Measurements from ENCODE around the gene FAM216B.

Gene FAM216B

DNA sequence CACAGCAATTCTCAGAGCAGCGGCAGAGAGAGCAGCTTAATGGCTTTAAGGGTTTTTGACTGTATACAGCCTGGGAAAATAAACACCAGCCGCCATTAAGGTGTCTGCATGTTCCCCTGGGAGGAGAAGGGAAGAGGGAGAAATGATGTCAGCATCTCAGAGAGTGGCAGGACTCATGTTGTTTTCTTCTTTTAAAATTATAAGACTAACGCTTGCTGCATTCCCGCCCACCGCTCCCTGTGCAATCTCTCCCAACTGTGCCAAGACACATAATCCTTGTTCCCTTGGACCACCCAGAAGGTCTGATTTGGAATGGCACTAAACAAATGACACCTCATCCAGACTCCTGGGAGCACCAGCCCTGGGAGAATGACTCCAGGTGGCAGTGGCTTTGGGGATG lies 27.7 kb upstream of the FAM216B start:
- Histone ChIP-seq H3K9me3 (no peaks in the 10 kb centered on the region), H3K36me3 (no peaks in the 10 kb centered on the region), H3K4me3 (no peak overlapping the region), H3K27me3 (no peaks in the 10 kb centered on the region), H3K27ac (no peak overlapping the region), H3K4me1 (peaks cover 0 to 3% (median 0%) of the 10 kb centered on the region in 4 donors)
- no peak for DNase-seq
- TF ChIP-seq, protein P1, sequence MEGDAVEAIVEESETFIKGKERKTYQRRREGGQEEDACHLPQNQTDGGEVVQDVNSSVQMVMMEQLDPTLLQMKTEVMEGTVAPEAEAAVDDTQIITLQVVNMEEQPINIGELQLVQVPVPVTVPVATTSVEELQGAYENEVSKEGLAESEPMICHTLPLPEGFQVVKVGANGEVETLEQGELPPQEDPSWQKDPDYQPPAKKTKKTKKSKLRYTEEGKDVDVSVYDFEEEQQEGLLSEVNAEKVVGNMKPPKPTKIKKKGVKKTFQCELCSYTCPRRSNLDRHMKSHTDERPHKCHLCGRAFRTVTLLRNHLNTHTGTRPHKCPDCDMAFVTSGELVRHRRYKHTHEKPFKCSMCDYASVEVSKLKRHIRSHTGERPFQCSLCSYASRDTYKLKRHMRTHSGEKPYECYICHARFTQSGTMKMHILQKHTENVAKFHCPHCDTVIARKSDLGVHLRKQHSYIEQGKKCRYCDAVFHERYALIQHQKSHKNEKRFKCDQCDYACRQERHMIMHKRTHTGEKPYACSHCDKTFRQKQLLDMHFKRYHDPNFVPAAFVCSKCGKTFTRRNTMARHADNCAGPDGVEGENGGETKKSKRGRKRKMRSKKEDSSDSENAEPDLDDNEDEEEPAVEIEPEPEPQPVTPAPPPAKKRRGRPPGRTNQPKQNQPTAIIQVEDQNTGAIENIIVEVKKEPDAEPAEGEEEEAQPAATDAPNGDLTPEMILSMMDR (IDR thresholded peaks at IDR 0.05), result no peak
- intact Hi-C loops (cut with DNase I; ENCODE audit: low total_unique reads), result no loop called here

DNA sequence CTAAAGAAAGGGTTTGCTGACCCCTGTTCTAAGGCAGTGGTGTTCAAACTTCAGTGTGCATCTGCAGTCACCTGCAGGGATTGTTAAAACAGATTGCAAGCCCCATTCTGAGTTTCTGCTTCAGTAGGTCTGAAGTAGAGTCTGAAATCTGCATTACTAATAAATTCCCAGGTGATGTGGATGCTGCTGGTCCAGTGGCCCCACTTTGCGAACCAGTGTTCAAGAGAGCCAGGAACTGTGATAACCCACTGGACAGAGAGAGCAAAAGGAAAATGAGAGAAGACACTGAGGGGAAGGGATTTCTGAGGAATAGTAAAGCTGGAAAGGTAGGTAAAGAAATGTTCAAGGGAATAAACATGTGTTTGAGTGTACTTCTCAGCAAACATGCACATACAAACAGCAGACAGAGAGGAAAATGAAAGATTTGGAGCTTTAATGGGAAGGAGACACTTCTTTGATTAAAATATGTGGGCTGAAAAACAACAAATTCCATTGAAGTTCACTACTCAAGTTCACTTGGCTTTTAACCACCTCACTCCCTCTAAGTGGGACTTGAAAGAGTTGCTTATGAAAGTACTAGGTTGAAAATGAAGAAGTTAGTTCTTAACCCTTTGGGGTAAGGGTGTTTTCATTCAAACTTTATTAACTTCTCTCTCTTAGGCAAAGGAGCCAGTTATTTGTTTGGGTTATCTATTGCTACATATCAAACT lies 26.4 kb upstream of the FAM216B start:
- Histone ChIP-seq H3K9me3 (no peaks in the 10 kb centered on the region), H3K36me3 (no peaks in the 10 kb centered on the region), H3K4me1 (peaks cover 0 to 3% (median 0%) of the 10 kb centered on the region in 4 donors), H3K27me3 (no peaks in the 10 kb centered on the region), H3K27ac (no peak overlapping the region), H3K4me3 (no peak overlapping the region)
- TF ChIP-seq, protein P1 (IDR thresholded peaks at IDR 0.05), result no peak
- DNase-seq, result no peak
- intact Hi-C loops (cut with DNase I; ENCODE audit: low total_unique reads), result no loop called here

DNA sequence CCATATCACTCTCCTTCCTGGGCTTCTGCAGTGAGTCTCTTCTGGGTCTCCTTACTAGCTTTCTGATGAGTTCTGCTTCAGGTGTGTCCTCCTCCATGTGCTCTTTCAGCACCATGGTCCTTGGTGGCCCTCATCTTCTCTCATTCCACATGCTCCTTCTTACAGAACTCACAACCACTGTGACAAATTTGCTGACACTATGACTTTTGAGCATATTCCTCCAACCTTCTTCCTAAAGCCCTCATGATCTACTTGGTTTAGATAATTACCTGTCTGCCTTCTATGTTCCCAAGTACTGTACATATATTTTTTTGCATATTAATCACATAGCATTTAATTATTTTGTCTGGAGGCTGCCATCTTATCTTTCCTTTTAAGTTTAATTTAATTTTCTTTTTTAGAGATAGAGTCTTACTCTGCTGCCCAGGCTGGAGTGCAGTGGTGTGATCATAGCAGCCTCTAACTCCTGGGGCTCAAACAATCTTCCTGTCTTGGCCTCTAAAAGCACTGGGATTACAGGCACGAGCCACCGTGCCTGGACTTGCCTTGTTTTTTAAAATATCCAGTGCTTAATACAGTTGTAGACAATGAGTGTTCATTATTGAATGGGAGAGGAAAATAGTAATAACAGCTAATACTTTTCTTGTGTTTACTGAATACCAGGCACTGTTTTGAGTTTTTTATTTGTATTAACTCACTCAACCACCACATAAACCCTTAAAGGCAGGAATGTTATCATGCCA lies 23.5 kb upstream of the FAM216B start:
- TF ChIP-seq, protein P1 (IDR thresholded peaks at IDR 0.05), result no peak
- Histone ChIP-seq H3K27me3 (no peaks in the 10 kb centered on the region), H3K36me3 (no peaks in the 10 kb centered on the region), H3K27ac (no peak overlapping the region), H3K4me3 (no peak overlapping the region), H3K9me3 (no peaks in the 10 kb centered on the region), H3K4me1 (peaks cover 0 to 3% (median 0%) of the 10 kb centered on the region in 4 donors)
- DNase-seq, result no peak
- intact Hi-C loops (cut with DNase I; ENCODE audit: low total_unique reads), result no loop called here

DNA sequence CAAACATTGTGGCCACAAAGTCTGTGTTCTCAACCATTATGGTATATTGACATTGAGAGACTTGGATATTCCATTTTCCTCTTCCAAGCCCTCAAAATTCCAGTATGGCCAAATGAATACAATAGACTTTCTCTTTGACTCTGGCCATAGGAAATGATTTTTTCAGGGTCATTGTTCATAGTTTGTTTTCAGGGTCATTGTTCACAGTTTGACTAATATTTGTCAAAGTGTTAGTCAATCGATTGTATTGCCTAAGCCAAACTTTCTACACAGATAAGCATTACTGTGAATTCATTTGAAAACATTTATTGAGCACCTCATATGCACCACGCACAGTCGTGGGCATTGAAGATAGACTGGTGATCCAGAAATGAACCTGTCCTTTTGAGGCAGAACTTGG lies 22.9 kb upstream of the FAM216B start:
- Histone ChIP-seq H3K27me3 (no peaks in the 10 kb centered on the region), H3K27ac (no peak overlapping the region), H3K4me3 (no peak overlapping the region), H3K36me3 (no peaks in the 10 kb centered on the region), H3K9me3 (no peaks in the 10 kb centered on the region), H3K4me1 (peaks cover 0 to 3% (median 0%) of the 10 kb centered on the region in 4 donors)
- TF ChIP-seq, protein P1 (IDR thresholded peaks at IDR 0.05), result no peak
- no peak for DNase-seq
- intact Hi-C loops (cut with DNase I; ENCODE audit: low total_unique reads), result no loop called here

DNA sequence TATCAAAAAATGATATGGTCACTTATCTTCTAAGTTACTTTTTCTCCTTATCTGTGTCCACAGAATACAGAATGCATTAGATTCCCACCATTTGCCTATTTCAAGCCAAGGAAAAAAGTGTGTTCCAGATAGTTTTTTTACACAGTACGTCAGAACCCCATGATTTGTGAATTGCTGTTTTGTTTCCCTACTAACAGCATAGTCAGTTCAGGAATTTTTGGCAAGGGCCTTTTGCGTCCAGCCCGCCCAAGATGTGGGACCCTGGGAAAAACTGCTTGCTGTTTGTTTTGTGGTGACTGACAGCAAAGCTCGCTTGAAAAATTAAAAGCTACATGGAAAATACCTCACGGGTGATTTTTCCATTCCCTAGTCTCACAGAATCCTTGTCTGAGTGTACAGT lies 20.4 kb upstream of the FAM216B start:
- Histone ChIP-seq H3K27ac (no peak overlapping the region), H3K36me3 (no peaks in the 10 kb centered on the region), H3K9me3 (no peaks in the 10 kb centered on the region), H3K27me3 (no peaks in the 10 kb centered on the region), H3K4me1 (no peaks in the 10 kb centered on the region), H3K4me3 (no peak overlapping the region)
- DNase-seq, result no peak
- TF ChIP-seq, protein P1 (IDR thresholded peaks at IDR 0.05), result no peak
- intact Hi-C loops (cut with DNase I; ENCODE audit: low total_unique reads), result no loop called here
